ENCODE measurements around the gene BBLN.
A peak's percentile ranks its signal among the peaks of the same experiment; 100 is the strongest.

The BBLN gene

DNA sequence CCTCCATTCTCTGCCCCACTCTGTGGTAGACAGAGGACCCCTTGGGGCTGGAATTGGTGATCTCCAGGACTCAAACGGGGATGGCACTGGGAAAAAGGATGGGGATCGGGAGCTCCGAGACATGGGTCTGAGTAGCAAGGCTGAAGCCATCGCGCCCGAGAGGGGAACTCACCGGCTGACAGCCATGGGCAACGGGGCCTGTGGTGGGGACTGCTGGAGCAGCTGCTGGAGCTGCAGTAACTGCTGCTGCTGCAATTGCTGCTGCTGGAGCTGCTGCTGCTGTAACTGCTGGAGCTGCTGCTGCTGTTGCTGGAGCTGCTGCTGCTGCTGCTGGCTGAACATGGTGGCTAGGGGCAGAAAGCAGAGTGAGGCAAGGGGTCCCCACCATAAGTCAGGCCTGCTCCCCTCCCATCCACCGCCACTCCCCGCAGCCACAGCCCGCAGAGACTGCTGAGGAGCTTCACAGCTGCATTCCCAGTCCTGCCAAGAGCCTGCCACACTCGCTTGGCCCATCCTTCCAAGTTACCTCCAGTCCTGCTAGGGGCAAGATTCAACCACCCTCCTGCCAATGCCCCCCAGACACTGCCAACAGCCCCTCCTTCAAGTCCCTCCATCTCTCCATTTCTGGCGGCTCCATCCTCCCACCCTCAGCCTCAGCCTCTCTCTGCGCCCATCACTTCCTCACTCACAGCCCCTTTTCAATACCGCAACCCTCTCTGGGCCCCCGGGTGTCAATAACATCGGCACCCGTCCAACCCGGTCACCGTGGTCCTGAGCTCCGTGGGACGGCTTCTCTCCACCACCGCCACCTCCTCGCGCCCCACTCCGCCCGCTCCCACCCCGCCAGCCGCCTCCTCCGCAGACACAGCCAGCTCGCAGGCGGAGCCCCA, 30.7 kb downstream of the BBLN start:
- TF ChIP-seq CTCF (IDR thresholded peaks at IDR 0.05; ENCODE audit: low read depth, low read length) = no peak
- peak overlapping the region; percentile 87 for H3K4me3 ChIP-seq (ENCODE audit: low read depth, low read length)

GRCh38 chr9:128191406-128192046, 31.5 kb downstream of the BBLN start, which contains the start of gene CIZ1:
TSS of gene CIZ1 (minus strand) at chr9:128191572. CDS start at chr9:128190857, 715 bp downstream.
- TF ChIP-seq CTCF (IDR thresholded peaks at IDR 0.05; ENCODE audit: low read depth, low read length) = peak; percentile 66
- peak within 1 kb of the TSS; percentile 87 for H3K4me3 ChIP-seq (ENCODE audit: low read depth, low read length)

GRCh38 chr9:128192601-128193371, 32.7 kb downstream of the BBLN start:
- H3K4me3 ChIP-seq (ENCODE audit: low read depth, low read length) = no peak overlapping the region; the same call in 1 of the 2 replicates
- TF ChIP-seq CTCF (IDR thresholded peaks at IDR 0.05; ENCODE audit: low read depth, low read length) = peak; percentile 6; the same call in 1 of the 2 replicates

DNA sequence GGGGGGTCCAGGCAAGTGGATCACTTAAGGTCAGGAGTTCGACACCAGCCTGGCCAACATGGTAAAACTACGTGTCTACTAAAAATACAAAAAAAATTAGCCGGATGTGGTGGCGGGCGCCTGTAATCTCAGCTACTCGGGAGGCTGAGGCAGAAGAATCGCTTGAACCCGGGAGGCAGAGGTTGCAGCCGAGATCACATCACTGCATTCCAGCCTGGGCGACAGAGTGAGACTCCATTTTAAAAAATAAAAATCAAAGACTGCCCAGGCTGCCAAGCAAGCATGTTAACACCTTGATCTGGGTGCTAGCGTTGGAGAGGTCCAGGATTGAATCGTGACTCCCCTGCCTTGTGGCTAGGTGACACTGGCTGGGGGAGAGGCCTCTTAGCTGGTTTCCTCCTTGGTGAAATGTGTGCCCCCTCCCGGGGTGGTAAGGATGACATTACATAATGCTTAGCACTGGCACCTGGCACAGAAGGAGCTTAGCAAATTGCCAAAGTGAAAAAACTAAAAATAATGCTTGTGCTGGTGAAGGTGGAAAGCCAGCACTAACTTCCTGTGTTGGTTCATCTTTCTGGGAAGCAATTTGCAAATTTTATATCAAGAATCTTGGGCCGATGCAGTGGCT, 33.5 kb downstream of the BBLN start:
- no peak overlapping the region for H3K4me3 ChIP-seq (ENCODE audit: low read depth, low read length)
- no peak for TF ChIP-seq CTCF (IDR thresholded peaks at IDR 0.05; ENCODE audit: low read depth, low read length)

GRCh38 chr9:128201441-128202369, 41.6 kb downstream of the BBLN start:
- H3K4me3 ChIP-seq (ENCODE audit: low read depth, low read length) = no peak overlapping the region
- no peak for TF ChIP-seq CTCF (IDR thresholded peaks at IDR 0.05; ENCODE audit: low read depth, low read length)

- no peak overlapping the region for H3K4me3 ChIP-seq (ENCODE audit: low read depth, low read length)
- no peak for TF ChIP-seq CTCF (IDR thresholded peaks at IDR 0.05; ENCODE audit: low read depth, low read length)
Measured at GRCh38 chr9:128202648-128203023, 42.6 kb downstream of the BBLN start.

Measured in WI38 (cell line).